ENCODE data around the gene ST6GALNAC4. TPM values are rescaled to one million over a fixed set of nuclear protein-coding genes. Genes with fewer than 3 reads are reported as not detected.
A peak's percentile ranks its signal among the peaks of the same experiment; 100 is the strongest.

The ST6GALNAC4 gene
- total RNA-seq, 1 experiment from 2014 or later = 38.0 TPM

DNA sequence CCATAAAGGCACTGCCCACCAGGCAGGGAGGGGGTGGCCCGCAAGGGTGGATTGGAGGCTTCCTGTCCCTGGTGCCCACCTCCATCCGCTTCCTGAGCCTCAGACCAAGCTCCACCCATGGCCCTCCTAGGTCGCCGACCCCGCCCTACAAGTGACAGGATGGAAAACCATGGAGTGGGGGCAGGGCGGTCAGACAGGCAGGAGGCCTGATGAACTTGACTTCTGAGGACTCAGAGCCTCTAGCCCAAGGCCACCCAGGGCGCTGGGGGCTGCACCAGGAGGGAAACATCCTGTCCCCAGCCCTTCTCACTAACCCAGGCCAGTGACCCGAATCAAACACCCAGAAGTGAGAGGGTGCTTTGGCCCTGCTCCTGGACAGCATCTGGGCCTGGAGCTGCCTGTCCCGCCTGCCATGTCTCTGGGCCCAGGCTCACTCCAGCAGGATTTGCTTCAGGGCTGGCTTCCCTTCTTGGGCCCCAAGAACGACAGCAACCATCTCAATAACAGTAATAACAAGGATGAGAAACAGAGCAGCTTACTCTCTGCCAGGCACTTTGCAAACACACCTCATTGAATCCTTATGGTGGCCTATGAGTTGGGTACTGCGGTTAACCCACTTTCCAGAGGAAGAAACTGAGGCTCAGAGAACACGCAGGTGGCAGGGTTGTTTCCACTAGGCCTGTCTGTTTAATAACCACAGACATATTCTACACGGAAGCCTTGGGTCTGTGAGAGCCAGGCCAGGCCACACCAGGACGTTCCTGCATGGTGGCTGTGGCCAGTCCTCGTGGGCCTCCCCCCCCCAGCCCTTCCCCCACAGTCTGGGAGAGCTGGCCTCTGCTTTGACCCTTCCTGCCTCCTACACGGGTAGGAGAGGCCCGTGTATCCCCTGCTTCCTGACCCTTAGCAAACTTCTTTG lies 13.0 kb downstream of the ST6GALNAC4 start:
- Histone ChIP-seq H3K4me3 (ENCODE audit: low read depth in 2 of 2, low read length in 2 of 2) (no peak overlapping the region), H3K4me1 (ENCODE audit: control insufficient read depth, insufficient read depth, low read length) (peaks cover 41% of the 10 kb centered on the region), H3K27ac (ENCODE audit: low read length) (peak overlapping the region; percentile 77), H3K9me3 (ENCODE audit: control insufficient read depth, insufficient read depth, low read depth, low read length) (no peaks in the 10 kb centered on the region), H3K36me3 (ENCODE audit: control insufficient read depth, insufficient read depth, low read length) (no peaks in the 10 kb centered on the region), H3K27me3 (ENCODE audit: control insufficient read depth, insufficient read depth, low read length) (no peaks in the 10 kb centered on the region)
- ChIA-PET CTCF (no interaction called here), POLR2A (no interaction called here)
- BruUV-seq (replicated peaks) = no TSS peak
- ATAC-seq = peak; percentile 49
- TF ChIP-seq, protein P1, sequence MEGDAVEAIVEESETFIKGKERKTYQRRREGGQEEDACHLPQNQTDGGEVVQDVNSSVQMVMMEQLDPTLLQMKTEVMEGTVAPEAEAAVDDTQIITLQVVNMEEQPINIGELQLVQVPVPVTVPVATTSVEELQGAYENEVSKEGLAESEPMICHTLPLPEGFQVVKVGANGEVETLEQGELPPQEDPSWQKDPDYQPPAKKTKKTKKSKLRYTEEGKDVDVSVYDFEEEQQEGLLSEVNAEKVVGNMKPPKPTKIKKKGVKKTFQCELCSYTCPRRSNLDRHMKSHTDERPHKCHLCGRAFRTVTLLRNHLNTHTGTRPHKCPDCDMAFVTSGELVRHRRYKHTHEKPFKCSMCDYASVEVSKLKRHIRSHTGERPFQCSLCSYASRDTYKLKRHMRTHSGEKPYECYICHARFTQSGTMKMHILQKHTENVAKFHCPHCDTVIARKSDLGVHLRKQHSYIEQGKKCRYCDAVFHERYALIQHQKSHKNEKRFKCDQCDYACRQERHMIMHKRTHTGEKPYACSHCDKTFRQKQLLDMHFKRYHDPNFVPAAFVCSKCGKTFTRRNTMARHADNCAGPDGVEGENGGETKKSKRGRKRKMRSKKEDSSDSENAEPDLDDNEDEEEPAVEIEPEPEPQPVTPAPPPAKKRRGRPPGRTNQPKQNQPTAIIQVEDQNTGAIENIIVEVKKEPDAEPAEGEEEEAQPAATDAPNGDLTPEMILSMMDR (IDR thresholded peaks at IDR 0.05) = no peak
- TF ChIP-seq POLR2AphosphoS5 (IDR thresholded peaks at IDR 0.05; ENCODE audit: low read depth, low read length) (0 out of 2 replicates have a peak, but pooled peaks have one; percentile 6), SIN3A (IDR thresholded peaks at IDR 0.05; ENCODE audit: borderline replicate concordance, insufficient read depth, low read depth, low read length) (no peak), TCF7L2 (IDR thresholded peaks at IDR 0.05; ENCODE audit: low read depth, low read length) (no peak)
- TF ChIP-seq, protein P2, sequence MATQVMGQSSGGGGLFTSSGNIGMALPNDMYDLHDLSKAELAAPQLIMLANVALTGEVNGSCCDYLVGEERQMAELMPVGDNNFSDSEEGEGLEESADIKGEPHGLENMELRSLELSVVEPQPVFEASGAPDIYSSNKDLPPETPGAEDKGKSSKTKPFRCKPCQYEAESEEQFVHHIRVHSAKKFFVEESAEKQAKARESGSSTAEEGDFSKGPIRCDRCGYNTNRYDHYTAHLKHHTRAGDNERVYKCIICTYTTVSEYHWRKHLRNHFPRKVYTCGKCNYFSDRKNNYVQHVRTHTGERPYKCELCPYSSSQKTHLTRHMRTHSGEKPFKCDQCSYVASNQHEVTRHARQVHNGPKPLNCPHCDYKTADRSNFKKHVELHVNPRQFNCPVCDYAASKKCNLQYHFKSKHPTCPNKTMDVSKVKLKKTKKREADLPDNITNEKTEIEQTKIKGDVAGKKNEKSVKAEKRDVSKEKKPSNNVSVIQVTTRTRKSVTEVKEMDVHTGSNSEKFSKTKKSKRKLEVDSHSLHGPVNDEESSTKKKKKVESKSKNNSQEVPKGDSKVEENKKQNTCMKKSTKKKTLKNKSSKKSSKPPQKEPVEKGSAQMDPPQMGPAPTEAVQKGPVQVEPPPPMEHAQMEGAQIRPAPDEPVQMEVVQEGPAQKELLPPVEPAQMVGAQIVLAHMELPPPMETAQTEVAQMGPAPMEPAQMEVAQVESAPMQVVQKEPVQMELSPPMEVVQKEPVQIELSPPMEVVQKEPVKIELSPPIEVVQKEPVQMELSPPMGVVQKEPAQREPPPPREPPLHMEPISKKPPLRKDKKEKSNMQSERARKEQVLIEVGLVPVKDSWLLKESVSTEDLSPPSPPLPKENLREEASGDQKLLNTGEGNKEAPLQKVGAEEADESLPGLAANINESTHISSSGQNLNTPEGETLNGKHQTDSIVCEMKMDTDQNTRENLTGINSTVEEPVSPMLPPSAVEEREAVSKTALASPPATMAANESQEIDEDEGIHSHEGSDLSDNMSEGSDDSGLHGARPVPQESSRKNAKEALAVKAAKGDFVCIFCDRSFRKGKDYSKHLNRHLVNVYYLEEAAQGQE (IDR thresholded peaks at IDR 0.05; ENCODE audit: insufficient read depth in 1 of 2, low read depth in 2 of 2, low read length in 1 of 2) = no peak
- intact Hi-C loops (cut with micrococcal nuclease; ENCODE audit: unreplicated experiment) (no loop called here), in situ Hi-C loops (cut with HindIII; ENCODE audit: low pct_unique_long_range_greater_than_20kb, low sequenced_read_pairs) (no loop called here)
- no peak for DNase-seq (ENCODE audit: low read depth, low spot score)

DNA sequence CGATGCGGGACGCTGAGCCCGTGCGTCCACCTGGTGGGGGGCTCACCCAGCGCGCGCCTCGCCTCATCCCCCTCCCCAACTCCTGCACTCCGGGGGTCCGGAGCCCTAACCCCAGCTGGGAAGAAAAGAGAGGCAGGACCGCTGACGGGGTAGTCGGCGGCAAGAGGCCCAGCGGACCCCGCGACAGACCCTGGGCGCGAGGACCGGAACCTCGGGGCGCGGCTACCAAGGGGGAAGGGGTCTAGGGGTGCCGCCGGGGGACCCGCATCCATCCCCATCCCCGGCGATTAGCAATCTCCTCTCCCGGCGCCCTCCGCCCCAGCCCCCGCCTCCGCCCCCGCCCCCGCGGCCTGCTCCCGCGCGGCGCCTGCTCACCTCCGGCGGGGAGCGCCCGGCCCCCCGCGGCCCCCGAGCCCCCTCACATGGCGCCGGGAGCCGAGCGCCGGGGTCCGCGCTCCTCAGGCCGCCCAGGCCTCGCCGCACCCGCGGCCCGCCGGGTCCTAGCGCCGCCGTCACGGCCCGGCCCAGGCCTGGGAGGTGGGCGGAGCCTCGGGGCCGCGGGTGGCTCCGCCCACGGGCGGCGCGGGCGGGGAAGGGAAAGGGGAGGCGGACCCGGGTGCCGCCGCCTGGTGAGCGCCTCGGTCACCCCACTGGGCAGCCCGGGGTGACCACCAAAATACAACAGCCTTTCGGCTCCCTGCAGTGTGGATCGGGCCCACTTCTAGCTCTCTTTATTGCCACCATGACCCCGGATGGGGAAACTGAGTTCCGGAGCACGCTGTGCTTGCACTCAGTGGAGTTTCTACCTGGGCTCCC lies 17.5 kb downstream of the ST6GALNAC4 start, which contains the start of gene ST6GALNAC6:
ST6GALNAC6 (minus strand) TSS at position 476 of the 816 bp plus-strand sequence. CDS start 1,622 bp downstream, outside the sequence.
- CTCF ChIA-PET = interaction anchor here (1.0 kb wide), 1 partner anchor 17 kb away, joined by 3 read pairs; no protein-coding TSS in a partner anchor
- TF ChIP-seq, protein P2 (IDR thresholded peaks at IDR 0.05; ENCODE audit: insufficient read depth in 1 of 2, low read depth in 2 of 2, low read length in 1 of 2) = no peak
- TF ChIP-seq SIN3A (IDR thresholded peaks at IDR 0.05; ENCODE audit: borderline replicate concordance, insufficient read depth, low read depth, low read length) = no peak
- TF ChIP-seq, protein P1 (IDR thresholded peaks at IDR 0.05) = no peak
- TF ChIP-seq POLR2AphosphoS5 (IDR thresholded peaks at IDR 0.05; ENCODE audit: low read depth, low read length) = no peak
- TF ChIP-seq TCF7L2 (IDR thresholded peaks at IDR 0.05; ENCODE audit: low read depth, low read length) = no peak
- Histone ChIP-seq H3K36me3 (ENCODE audit: control insufficient read depth, insufficient read depth, low read length) (peaks cover 4% of the 10 kb centered on the region; the same call in 1 of the 2 replicates), H3K27ac (ENCODE audit: low read length) (peak within 1 kb of the TSS; percentile 84), H3K4me1 (ENCODE audit: control insufficient read depth, insufficient read depth, low read length) (peaks cover 23% of the 10 kb centered on the region), H3K9me3 (ENCODE audit: control insufficient read depth, insufficient read depth, low read depth, low read length) (no peaks in the 10 kb centered on the region; the same call in 1 of the 2 replicates), H3K4me3 (ENCODE audit: low read depth in 2 of 2, low read length in 2 of 2) (peak within 1 kb of the TSS; percentile 66 to 70), H3K27me3 (ENCODE audit: control insufficient read depth, insufficient read depth, low read length) (no peaks in the 10 kb centered on the region)
- DNase-seq (ENCODE audit: low read depth, low spot score) (no peak), ATAC-seq (peak; percentile 88)
- BruUV-seq (replicated peaks) = no TSS peak
- in situ Hi-C loops (cut with HindIII; ENCODE audit: low pct_unique_long_range_greater_than_20kb, low sequenced_read_pairs) = no loop called here
- POLR2A ChIA-PET = no interaction called here
- intact Hi-C loops (cut with micrococcal nuclease; ENCODE audit: unreplicated experiment) = no loop called here

All from Panc1 (cell line).